ENCODE data around the gene RCBTB1. TPM values are rescaled to one million over a fixed set of nuclear protein-coding genes. Genes with fewer than 3 reads are reported as not detected.

The RCBTB1 gene
- total and polyA plus RNA-seq, 4 donors: 10.3 to 21.6 (median 12.6) TPM

DNA sequence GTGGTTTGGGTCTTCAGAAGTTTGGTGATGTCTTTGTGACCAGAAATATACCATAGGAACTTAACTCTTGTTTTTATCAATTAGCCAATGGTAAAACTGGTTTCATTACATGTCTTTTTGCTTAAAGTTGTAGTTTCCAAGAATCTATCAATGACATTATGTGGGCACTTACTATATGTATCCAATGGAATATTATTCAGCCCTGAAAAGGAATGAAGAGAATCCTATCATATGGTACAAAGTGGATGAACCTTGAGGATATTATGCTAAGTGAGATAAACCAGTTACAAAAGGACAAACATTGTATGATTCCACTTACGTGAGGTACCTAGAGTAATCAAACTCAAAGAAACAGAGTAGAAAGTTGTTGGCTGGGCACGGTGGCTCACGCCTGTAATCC is 26.4 kb downstream of the RCBTB1 start:
- WGBS, 2 donors: 99% methylated on average over 3 of the region's 3 CpGs
- Histone ChIP-seq H3K27me3 (ENCODE audit: control insufficient read depth in 1 of 2, insufficient read depth in 2 of 2, low read length in 1 of 2) (no peaks in the 10 kb centered on the region), H3K4me3 (ENCODE audit: low read length in 2 of 2) (no peak overlapping the region), H3K27ac (ENCODE audit: low read depth in 1 of 2, low read length in 2 of 2) (no peak overlapping the region), H3K4me1 (ENCODE audit: control insufficient read depth in 1 of 2, insufficient read depth in 2 of 2, low read length in 2 of 2) (peaks cover 0 to 2% of the 10 kb centered on the region in 2 donors), H3K9me3 (ENCODE audit: control insufficient read depth, low read length) (no peaks in the 10 kb centered on the region), H3K36me3 (ENCODE audit: control insufficient read depth in 1 of 2, insufficient read depth in 2 of 2, low read length in 1 of 2) (peaks cover 0 to 2% of the 10 kb centered on the region in 2 donors)
- ATAC-seq (ENCODE audit: low FRiP score) (no peak), DNase-seq (no peak)
- intact Hi-C loops (cut with DNase I): no loop called here

DNA sequence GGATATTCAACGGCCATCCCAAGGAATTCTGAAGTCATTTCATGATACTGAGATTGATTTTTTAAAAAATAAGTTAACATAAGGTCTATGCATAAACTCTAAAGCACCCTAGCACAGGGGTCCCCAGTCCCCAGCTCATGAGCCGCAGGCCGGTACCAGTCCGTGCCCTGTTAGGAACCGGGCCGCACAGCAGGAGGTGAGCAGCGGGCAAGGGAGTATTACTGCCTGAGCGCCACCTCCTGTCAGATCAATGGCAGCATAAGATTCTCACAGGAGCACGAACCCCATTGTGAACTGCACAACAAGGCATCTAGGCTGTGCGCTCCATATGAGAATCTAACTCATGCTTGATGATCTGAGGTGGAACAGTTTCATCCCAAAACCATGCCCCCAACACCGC is 31.0 kb downstream of the RCBTB1 start:
- Histone ChIP-seq H3K36me3 (ENCODE audit: control insufficient read depth in 1 of 2, insufficient read depth in 2 of 2, low read length in 1 of 2) (peaks cover 5 to 10% of the 10 kb centered on the region in 2 donors), H3K4me3 (ENCODE audit: low read length in 2 of 2) (no peak overlapping the region), H3K27me3 (ENCODE audit: control insufficient read depth in 1 of 2, insufficient read depth in 2 of 2, low read length in 1 of 2) (no peaks in the 10 kb centered on the region), H3K4me1 (ENCODE audit: control insufficient read depth in 1 of 2, insufficient read depth in 2 of 2, low read length in 2 of 2) (no peaks in the 10 kb centered on the region), H3K9me3 (ENCODE audit: control insufficient read depth, low read length) (no peaks in the 10 kb centered on the region), H3K27ac (ENCODE audit: low read depth in 1 of 2, low read length in 2 of 2) (no peak overlapping the region)
- 81 to 89% methylated on average over 11 of the region's 11 CpGs for WGBS, 2 donors
- DNase-seq: no peak
- intact Hi-C loops (cut with DNase I): loop anchor here in 1 of 2 donors (5.0 kb wide), 1 partner anchor 53 kb away; no protein-coding TSS in a partner anchor
- no peak for ATAC-seq (ENCODE audit: low FRiP score)

DNA sequence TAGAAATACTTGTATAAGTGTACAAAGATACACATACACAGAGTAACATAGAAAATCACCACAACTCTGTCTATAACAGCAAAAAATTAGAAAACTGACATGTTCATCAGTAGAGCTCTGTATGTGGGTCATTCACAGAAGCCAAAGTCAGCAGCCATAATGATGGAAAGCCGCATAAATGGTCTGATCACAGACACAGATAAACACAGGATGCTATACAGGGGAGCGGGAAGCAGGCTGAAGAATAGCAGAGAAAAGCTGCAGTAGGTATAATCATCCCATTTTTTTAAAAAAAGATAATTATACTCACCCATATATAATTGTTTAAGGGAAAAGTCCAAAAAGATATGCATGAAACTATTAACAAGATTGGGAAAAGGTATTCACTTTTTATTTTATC is 31.5 kb downstream of the RCBTB1 start:
- H3K4me3 ChIP-seq (ENCODE audit: low read length in 2 of 2): no peak overlapping the region
- H3K4me1 ChIP-seq (ENCODE audit: control insufficient read depth in 1 of 2, insufficient read depth in 2 of 2, low read length in 2 of 2): no peaks in the 10 kb centered on the region
- peaks cover 5 to 10% of the 10 kb centered on the region in 2 donors for H3K36me3 ChIP-seq (ENCODE audit: control insufficient read depth in 1 of 2, insufficient read depth in 2 of 2, low read length in 1 of 2)
- 90 to 93% methylated on average over 2 of the region's 2 CpGs for WGBS, 2 donors
- H3K9me3 ChIP-seq (ENCODE audit: control insufficient read depth, low read length): no peaks in the 10 kb centered on the region
- ATAC-seq (ENCODE audit: low FRiP score): no peak
- H3K27ac ChIP-seq (ENCODE audit: low read depth in 1 of 2, low read length in 2 of 2): no peak overlapping the region
- no peak for DNase-seq
- H3K27me3 ChIP-seq (ENCODE audit: control insufficient read depth in 1 of 2, insufficient read depth in 2 of 2, low read length in 1 of 2): no peaks in the 10 kb centered on the region
- intact Hi-C loops (cut with DNase I): loop anchor here in 1 of 2 donors (5.0 kb wide), 1 partner anchor 53 kb away; no protein-coding TSS in a partner anchor

DNA sequence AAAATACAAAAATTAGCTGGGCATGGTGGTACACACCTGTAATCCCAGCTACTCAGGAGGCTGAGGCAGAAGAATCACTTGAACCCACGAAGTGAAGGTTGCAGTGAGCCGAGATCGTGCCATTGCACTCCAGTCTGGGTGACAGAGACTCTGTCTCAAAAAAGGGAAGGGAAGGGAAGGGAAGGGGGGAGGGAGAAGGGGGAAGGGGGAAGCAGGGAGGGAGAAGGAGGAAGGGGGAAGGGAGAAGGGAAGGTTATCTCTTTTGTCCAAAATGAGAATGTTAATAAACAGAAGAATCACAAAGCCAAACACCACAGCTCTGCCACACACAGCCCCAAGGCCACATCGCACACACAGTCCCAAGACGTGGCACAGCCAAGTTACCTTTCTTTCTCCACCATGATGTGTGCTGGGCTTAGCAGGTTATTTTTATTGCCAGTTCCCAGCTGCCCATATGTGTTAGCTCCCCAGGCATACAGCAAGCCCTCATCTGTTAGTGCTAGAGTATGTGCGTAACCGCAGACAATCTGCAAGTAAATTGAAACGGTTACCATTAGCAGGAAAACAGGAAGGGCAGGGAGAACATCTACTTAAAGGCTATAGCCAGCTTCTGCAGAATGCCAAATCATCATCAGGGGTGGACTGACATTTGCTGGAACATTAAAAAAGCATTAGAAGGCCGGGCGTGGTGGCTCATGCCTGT is 34.3 kb downstream of the RCBTB1 start:
- H3K27ac ChIP-seq (ENCODE audit: low read depth in 1 of 2, low read length in 2 of 2): no peak overlapping the region
- H3K27me3 ChIP-seq (ENCODE audit: control insufficient read depth in 1 of 2, insufficient read depth in 2 of 2, low read length in 1 of 2): no peaks in the 10 kb centered on the region
- intact Hi-C loops (cut with DNase I): loop anchor here in 1 of 2 donors (5.0 kb wide), 1 partner anchor 56 kb away; no protein-coding TSS in a partner anchor
- no peaks in the 10 kb centered on the region for H3K4me1 ChIP-seq (ENCODE audit: control insufficient read depth in 1 of 2, insufficient read depth in 2 of 2, low read length in 2 of 2)
- H3K36me3 ChIP-seq (ENCODE audit: control insufficient read depth in 1 of 2, insufficient read depth in 2 of 2, low read length in 1 of 2): peaks cover 7 to 14% of the 10 kb centered on the region in 2 donors
- H3K9me3 ChIP-seq (ENCODE audit: control insufficient read depth, low read length): no peaks in the 10 kb centered on the region
- DNase-seq (no peak), ATAC-seq (ENCODE audit: low FRiP score) (no peak)
- 84 to 92% methylated on average over 10 of the region's 10 CpGs for WGBS, 2 donors
- no peak overlapping the region for H3K4me3 ChIP-seq (ENCODE audit: low read length in 2 of 2)

GRCh38 chr13:49549289-49549688 is 36.1 kb downstream of the RCBTB1 start:
- H3K27ac ChIP-seq (ENCODE audit: low read depth in 1 of 2, low read length in 2 of 2): no peak overlapping the region
- H3K4me3 ChIP-seq (ENCODE audit: low read length in 2 of 2): no peak overlapping the region
- no peak for DNase-seq
- H3K27me3 ChIP-seq (ENCODE audit: control insufficient read depth in 1 of 2, insufficient read depth in 2 of 2, low read length in 1 of 2): no peaks in the 10 kb centered on the region
- intact Hi-C loops (cut with DNase I): loop anchor here in 1 of 2 donors (10.0 kb wide), 1 partner anchor 56 kb away; no protein-coding TSS in a partner anchor
- no peaks in the 10 kb centered on the region for H3K4me1 ChIP-seq (ENCODE audit: control insufficient read depth in 1 of 2, insufficient read depth in 2 of 2, low read length in 2 of 2)
- ATAC-seq (ENCODE audit: low FRiP score): no peak
- 74 to 77% methylated on average over 15 of the region's 15 CpGs for WGBS, 2 donors
- no peaks in the 10 kb centered on the region for H3K9me3 ChIP-seq (ENCODE audit: control insufficient read depth, low read length)
- peaks cover 10 to 14% of the 10 kb centered on the region in 2 donors for H3K36me3 ChIP-seq (ENCODE audit: control insufficient read depth in 1 of 2, insufficient read depth in 2 of 2, low read length in 1 of 2)

DNA sequence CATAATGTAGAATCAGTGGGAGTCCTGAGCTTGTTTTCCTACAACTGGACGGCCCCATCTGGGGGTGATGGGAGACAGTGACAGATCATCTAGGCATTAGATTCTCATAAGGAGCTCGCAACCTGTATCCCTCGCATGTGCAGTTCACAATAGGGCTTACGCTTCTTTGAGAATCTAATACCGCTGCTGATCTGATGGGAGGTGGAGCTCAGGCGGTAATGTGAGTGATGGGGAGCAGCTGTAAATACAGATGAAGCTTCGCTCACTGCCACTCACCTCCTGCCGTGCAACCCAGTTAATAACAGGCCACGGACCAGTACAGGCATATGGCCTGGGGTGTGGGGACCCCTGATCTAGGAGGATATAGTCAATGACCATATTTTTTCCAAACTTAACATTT is 38.8 kb downstream of the RCBTB1 start:
- no peak for DNase-seq
- H3K4me1 ChIP-seq (ENCODE audit: control insufficient read depth in 1 of 2, insufficient read depth in 2 of 2, low read length in 2 of 2): no peaks in the 10 kb centered on the region
- H3K9me3 ChIP-seq (ENCODE audit: control insufficient read depth, low read length): no peaks in the 10 kb centered on the region
- ATAC-seq (ENCODE audit: low FRiP score): no peak
- H3K36me3 ChIP-seq (ENCODE audit: control insufficient read depth in 1 of 2, insufficient read depth in 2 of 2, low read length in 1 of 2): peaks cover 9 to 10% of the 10 kb centered on the region in 2 donors
- no peak overlapping the region for H3K4me3 ChIP-seq (ENCODE audit: low read length in 2 of 2)
- H3K27ac ChIP-seq (ENCODE audit: low read depth in 1 of 2, low read length in 2 of 2): no peak overlapping the region
- intact Hi-C loops (cut with DNase I): loop anchor here in 1 of 2 donors (10.0 kb wide), 1 partner anchor 58 kb away; no protein-coding TSS in a partner anchor
- H3K27me3 ChIP-seq (ENCODE audit: control insufficient read depth in 1 of 2, insufficient read depth in 2 of 2, low read length in 1 of 2): no peaks in the 10 kb centered on the region
- 93 to 95% methylated on average over 9 of the region's 9 CpGs for WGBS, 2 donors

- Histone ChIP-seq H3K27ac (ENCODE audit: low read depth in 1 of 2, low read length in 2 of 2) (no peak overlapping the region), H3K36me3 (ENCODE audit: control insufficient read depth in 1 of 2, insufficient read depth in 2 of 2, low read length in 1 of 2) (peaks cover 4 to 7% of the 10 kb centered on the region in 2 donors), H3K4me1 (ENCODE audit: control insufficient read depth in 1 of 2, insufficient read depth in 2 of 2, low read length in 2 of 2) (no peaks in the 10 kb centered on the region), H3K4me3 (ENCODE audit: low read length in 2 of 2) (no peak overlapping the region), H3K27me3 (ENCODE audit: control insufficient read depth in 1 of 2, insufficient read depth in 2 of 2, low read length in 1 of 2) (no peaks in the 10 kb centered on the region), H3K9me3 (ENCODE audit: control insufficient read depth, low read length) (no peaks in the 10 kb centered on the region)
- DNase-seq: no peak
- WGBS, 2 donors: 51 to 60% methylated on average over 4 of the region's 4 CpGs
- ATAC-seq (ENCODE audit: low FRiP score): no peak
- intact Hi-C loops (cut with DNase I): loop anchor here in 1 of 2 donors (10.0 kb wide), 1 partner anchor 59 kb away; no protein-coding TSS in a partner anchor
Measured at GRCh38 chr13:49545661-49546060, 39.7 kb downstream of the RCBTB1 start.

- no peaks in the 10 kb centered on the region for H3K27me3 ChIP-seq (ENCODE audit: control insufficient read depth in 1 of 2, insufficient read depth in 2 of 2, low read length in 1 of 2)
- ATAC-seq (ENCODE audit: low FRiP score) (no peak), DNase-seq (no peak)
- intact Hi-C loops (cut with DNase I): loop anchor here in 1 of 2 donors (10.0 kb wide), 1 partner anchor 61 kb away; no protein-coding TSS in a partner anchor
- no peak overlapping the region for H3K27ac ChIP-seq (ENCODE audit: low read depth in 1 of 2, low read length in 2 of 2)
- no peaks in the 10 kb centered on the region for H3K4me1 ChIP-seq (ENCODE audit: control insufficient read depth in 1 of 2, insufficient read depth in 2 of 2, low read length in 2 of 2)
- 90 to 92% methylated on average over 3 of the region's 3 CpGs for WGBS, 2 donors
- no peaks in the 10 kb centered on the region for H3K9me3 ChIP-seq (ENCODE audit: control insufficient read depth, low read length)
- H3K36me3 ChIP-seq (ENCODE audit: control insufficient read depth in 1 of 2, insufficient read depth in 2 of 2, low read length in 1 of 2): peaks cover 7% of the 10 kb centered on the region in 2 donors
- H3K4me3 ChIP-seq (ENCODE audit: low read length in 2 of 2): no peak overlapping the region
Measured at GRCh38 chr13:49543656-49544055, 41.7 kb downstream of the RCBTB1 start.

DNA sequence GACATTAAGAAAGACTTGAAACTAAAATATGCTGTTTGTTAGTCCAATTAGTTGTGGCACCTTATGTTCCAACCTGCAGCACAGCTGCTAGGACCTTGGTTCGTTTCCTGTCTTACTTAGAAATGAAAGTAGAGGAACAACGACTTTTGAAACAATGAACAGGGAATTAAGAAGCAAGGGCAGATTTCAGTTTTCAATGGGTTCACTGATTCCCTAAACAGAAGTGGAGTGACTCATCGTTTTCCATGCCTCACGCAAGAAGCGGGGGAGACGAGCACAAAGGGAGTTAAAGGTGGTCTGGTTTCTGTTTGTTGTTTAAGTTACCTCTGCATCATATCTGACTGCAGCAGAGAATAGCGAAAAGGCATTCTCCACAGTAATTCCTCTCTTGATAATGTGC is 44.8 kb downstream of the RCBTB1 start:
- no peak overlapping the region for H3K27ac ChIP-seq (ENCODE audit: low read depth in 1 of 2, low read length in 2 of 2)
- DNase-seq (no peak), ATAC-seq (ENCODE audit: low FRiP score) (no peak)
- peaks cover 2 to 3% of the 10 kb centered on the region in 2 donors for H3K36me3 ChIP-seq (ENCODE audit: control insufficient read depth in 1 of 2, insufficient read depth in 2 of 2, low read length in 1 of 2)
- no peaks in the 10 kb centered on the region for H3K9me3 ChIP-seq (ENCODE audit: control insufficient read depth, low read length)
- WGBS, 2 donors: 85 to 88% methylated on average over 7 of the region's 7 CpGs
- no peak overlapping the region for H3K4me3 ChIP-seq (ENCODE audit: low read length in 2 of 2)
- H3K27me3 ChIP-seq (ENCODE audit: control insufficient read depth in 1 of 2, insufficient read depth in 2 of 2, low read length in 1 of 2): no peaks in the 10 kb centered on the region
- no peaks in the 10 kb centered on the region for H3K4me1 ChIP-seq (ENCODE audit: control insufficient read depth in 1 of 2, insufficient read depth in 2 of 2, low read length in 2 of 2)
- intact Hi-C loops (cut with DNase I): loop anchor here in 1 of 2 donors (10.0 kb wide), 1 partner anchor 64 kb away; no protein-coding TSS in a partner anchor

Data from aorta (tissue), 5 donors.